HG02884 (cell line): ENCODE measurements around the gene CCM2L.

Experiments
- ATAC-seq: cut with Tn5 transposase; IDR thresholded peaks from one replicate; pipeline ENCODE4 v1.9.1; 2021; ENCODE audit warnings: mild to moderate bottlenecking, moderate library complexity; ENCODE audit not compliant: unreplicated experiment

The CCM2L gene

GRCh38 chr20:31991339-31991705 is 18.9 kb upstream of the CCM2L start:
- ATAC-seq, result no peak

- no peak for ATAC-seq
Measured at GRCh38 chr20:31992086-31992485, 18.2 kb upstream of the CCM2L start.

GRCh38 chr20:31996996-31997395 is 13.2 kb upstream of the CCM2L start:
- no peak for ATAC-seq

GRCh38 chr20:31998246-31998645 is 12.0 kb upstream of the CCM2L start:
- no peak for ATAC-seq

- ATAC-seq, result no peak
Measured at GRCh38 chr20:32003325-32003724, 6.9 kb upstream of the CCM2L start.

- ATAC-seq, result no peak
Measured at GRCh38 chr20:32004963-32005362, 5.3 kb upstream of the CCM2L start.

GRCh38 chr20:32006053-32006452 is 4.2 kb upstream of the CCM2L start:
- ATAC-seq, result no peak

- no peak for ATAC-seq
Measured at GRCh38 chr20:32006841-32007786, 3.1 kb upstream of the CCM2L start.

- no peak for ATAC-seq
Measured at GRCh38 chr20:32007787-32008616, 2.2 kb upstream of the CCM2L start.

- ATAC-seq, result no peak
Measured at GRCh38 chr20:32009564-32009963, 674 bp upstream of the CCM2L start.

GRCh38 chr20:32010666-32011065 is 428 bp downstream of the CCM2L start:
- ATAC-seq, result no peak

- no peak for ATAC-seq
Measured at GRCh38 chr20:32012159-32012688, 2.0 kb downstream of the CCM2L start.

GRCh38 chr20:32013326-32013725 is 3.1 kb downstream of the CCM2L start:
- ATAC-seq, result no peak

GRCh38 chr20:32017711-32018251 is 7.5 kb downstream of the CCM2L start:
- no peak for ATAC-seq

GRCh38 chr20:32018269-32019155 is 8.3 kb downstream of the CCM2L start:
- ATAC-seq, result no peak

- ATAC-seq, result no peak
Measured at GRCh38 chr20:32019156-32019510, 8.9 kb downstream of the CCM2L start.

GRCh38 chr20:32019563-32020463 is 9.6 kb downstream of the CCM2L start:
- ATAC-seq, result no peak

GRCh38 chr20:32021091-32021490 is 10.9 kb downstream of the CCM2L start:
- ATAC-seq, result no peak

- ATAC-seq, result no peak
Measured at GRCh38 chr20:32024683-32025295, 14.6 kb downstream of the CCM2L start.
